Right renal pelvis (tissue), 4 donors: ENCODE results near the gene RRBP1. TPM values are rescaled to one million over a fixed set of nuclear protein-coding genes. Genes with fewer than 3 reads are reported as not detected.

Experiments
- DNase-seq, 4 donors: peaks; one replicate each; pipeline ENCODE4 v3.0.0-alpha.2; 2013; ENCODE audit warnings: low read depth in 4 of 4, low spot score in 3 of 4, missing footprints in 1 of 4
- polyA plus RNA-seq, 4 donors: library from polyadenylated mRNA; unstranded; fragments of 120-200 nt; gene quantifications; one replicate each; pipeline ENCODE4 v1.2.1, GENCODE V29; 2013; ENCODE audit not compliant: insufficient read length in 4 of 4

The RRBP1 gene
- polyA plus RNA-seq, 4 donors = 126 to 140 (median 132) TPM

DNA sequence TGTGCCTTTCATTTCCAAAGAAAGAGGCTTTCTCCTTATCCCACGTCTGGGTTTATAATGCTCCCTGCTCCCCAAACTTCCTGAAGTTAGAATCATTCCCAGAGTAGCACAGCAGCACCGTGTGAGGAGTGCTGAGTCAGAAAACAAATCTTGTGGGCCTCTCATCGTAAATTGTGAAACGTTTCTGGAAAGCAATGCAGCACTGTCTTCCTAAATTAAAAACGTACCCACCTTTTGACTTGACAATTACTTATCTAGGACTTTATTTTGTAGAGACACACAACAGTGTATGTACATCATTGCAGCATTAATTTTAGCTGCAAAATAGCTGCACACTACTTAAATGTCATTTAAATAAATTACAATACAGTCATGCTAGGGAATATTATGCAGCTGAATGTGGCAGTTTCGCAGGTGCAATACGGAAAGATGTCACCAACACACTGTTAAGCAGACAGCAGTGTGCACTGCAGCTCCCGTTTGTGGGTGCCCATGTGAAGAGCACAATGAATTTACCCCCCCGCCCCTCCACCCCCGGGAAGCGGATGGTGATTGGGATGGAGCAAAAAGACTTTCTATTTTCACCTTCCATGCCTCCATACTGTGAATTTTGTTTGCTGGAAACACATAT lies 30.8 kb downstream of the RRBP1 start:
- no peak for DNase-seq

DNA sequence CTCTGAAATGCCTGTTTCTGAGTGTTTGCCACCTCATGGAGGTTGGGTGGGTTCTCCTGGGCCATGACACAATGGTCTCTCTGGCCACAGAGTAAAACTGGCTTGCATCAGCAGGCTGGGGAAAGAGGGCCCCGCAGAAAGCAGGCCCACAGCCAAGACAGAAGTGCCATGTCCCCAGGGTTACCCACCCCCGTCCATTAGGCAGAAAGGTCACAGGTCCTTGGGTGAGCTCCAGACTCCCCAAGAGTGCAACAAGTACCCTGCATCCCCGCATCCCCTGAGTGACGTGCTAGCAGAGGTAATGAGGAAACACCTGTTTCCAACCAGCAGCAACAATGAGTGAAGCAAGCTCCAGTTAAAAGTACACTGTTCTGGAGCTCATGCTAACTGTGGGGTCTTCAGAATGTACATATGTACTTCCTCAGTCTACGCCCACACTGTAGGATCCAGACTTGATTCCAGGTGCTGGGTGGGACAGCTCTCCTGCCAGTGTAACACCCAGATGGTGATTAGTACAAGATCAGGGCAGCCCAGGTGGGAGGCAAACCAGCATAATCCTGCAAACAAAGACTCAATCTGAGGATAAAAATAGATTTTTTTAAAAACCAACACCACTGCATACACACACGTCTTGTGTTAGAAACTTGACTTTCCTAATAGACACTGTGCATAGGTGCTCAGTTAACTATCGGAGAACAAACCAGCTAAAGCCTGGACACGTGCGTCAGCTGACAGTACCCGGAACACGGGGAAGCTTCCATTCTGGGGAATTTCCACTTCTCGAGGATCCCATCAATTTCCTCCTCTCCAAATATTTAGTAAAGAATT lies 31.5 kb downstream of the RRBP1 start:
- no peak for DNase-seq

DNA sequence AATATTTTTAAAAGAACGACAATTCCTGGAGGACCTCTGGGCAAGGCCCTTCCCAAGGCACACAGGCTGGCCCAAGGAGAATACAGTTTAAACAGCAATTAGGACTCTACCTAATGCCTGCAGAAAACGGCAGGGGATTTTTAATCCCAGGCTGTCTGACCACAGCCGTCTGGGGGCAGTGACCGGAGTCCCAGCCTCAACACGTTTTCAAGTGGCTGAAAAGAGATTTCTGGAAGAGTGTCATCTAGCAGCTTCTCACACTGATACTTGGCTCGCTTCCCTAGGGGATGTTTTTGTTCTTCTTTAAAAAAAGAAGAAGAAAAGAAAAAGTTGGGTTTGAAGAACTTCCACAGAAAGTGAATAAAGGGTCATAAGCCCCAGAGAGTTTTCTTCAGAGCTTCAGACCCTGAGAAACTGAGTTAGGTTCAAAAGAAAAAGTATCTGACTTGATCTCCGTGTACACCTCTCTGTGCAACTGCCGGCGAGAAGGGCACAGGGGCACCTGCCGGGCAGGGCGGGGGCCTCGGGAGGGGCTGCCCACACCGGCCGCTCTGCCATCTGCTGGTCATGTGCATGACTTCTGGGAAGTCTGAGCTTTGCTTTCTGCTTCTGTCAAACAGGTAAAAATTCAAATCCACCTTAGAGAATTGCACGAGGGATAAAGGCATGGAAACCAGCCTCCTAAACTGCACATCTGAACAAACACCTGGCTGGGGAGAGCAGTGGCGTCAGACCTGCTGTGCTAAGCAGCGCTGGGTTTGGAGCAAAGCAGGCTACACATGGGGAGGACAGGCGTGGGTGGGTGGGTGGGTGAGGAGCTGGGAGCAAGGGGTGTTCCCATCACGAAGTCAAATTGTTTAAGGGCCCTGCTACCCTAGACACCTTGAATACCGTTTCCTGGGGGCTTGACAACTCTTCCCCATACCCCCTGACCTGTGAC lies 33.0 kb downstream of the RRBP1 start:
- DNase-seq = no peak

DNA sequence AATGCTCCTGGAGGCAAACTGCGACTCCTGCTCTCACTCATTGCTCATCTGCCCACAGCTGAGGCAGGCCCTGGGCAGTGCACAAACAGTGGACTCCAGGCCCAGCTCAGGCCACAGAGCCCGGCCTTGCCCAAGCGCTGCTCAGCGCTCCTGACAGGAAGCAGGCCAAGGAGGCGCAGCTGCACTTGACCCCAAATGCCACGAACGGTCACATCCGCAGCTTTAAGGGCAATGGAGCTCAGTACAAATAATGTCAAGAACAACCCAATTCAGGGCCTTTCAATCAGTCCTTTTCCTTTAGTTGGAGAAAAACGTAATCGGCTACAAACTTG lies 33.8 kb downstream of the RRBP1 start:
- DNase-seq = no peak

DNA sequence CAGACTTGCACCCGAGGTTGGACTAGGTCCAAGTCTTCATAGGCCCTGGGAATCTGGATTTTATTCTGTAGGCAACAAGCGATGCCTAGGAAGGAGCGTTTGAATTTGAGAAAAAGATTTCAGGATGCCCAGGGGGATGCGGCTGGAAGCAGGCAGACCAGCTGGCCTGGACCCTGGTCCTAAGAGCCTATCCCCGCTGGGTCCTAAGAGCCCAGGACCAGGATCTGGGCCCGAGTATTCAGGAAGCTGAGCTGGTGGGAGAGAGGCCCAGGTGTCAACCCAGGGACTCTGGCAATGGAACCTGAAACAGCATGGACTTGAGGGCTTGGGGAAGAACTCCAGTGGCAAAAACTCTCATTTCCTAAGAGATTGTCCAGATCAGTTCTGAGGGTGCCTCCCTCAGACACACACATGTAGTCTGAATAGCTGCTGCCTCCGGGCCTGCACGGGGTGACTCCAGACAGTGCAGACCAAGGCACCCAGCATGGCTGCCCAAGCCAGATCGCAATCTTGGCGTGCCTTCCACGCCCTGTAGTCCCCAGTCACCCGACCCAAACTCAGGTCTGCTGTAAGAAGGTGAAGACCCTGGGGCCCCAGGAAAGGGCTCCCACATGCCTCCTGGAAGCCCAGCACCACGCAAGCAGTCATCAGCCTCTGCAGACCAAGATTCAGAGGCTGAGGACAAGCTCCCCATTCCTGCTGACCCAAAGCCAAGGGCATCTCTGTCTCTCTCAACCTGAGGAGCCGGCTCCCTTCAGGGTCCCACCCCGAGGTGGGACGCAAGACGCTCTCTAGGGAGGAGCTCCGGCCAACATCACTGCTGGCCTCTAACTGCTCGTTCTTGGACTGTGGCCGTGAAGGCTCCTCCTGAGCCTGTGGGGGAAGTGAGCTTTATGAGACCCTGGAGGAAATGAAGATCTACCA lies 34.4 kb downstream of the RRBP1 start:
- no peak for DNase-seq

DNA sequence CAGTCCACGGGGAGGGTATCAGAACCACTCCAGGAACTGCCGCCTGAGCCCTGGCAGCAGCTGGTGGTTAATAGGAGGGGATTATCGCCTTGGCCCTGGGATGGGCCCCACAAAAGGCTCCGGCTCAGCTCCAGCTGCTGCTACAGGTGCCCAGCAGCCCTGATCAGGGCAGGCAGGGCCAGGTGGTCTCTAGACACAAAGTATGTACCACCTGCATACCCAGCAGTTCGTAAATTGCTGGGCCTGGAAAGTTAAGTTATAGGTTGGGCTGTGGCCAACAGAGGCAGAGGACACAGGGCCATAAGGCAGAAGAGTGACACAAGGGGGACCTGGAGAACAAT lies 35.1 kb downstream of the RRBP1 start:
- DNase-seq = no peak

DNA sequence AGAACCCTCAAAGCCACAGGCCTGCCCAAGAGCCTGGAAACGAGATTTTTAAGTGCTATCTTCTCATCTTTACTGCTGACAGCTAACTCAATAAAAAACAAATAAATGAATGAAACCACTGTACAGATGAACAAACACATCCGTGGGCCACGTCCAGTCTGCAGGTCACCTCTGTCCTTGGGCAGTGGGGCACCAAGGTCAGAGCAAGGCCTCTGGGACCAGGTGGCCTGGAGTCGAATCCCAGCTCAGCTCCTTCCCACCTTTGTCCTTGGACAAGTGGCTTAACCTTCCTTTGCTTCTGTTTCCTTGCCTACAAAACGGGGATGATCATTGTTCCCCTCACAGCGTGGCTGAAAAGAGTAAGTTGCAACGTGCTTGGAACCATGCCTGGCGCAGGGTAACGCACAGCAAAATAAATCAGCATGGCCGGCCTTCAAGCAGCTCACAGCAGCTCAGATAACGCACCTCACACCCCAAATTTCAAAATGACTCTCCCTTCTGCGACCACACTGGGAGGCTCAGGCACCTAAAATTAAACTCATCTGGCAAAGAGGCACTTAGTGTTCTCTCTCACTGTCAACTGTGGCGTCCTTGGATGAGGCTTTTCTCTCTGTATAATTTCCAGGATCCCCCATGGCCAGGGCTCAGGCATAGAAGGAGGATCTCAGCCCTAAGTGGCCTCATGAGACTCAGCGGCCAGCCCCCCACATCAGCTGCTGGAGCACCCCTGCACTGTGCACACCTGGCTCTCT lies 35.7 kb downstream of the RRBP1 start:
- no peak for DNase-seq

DNA sequence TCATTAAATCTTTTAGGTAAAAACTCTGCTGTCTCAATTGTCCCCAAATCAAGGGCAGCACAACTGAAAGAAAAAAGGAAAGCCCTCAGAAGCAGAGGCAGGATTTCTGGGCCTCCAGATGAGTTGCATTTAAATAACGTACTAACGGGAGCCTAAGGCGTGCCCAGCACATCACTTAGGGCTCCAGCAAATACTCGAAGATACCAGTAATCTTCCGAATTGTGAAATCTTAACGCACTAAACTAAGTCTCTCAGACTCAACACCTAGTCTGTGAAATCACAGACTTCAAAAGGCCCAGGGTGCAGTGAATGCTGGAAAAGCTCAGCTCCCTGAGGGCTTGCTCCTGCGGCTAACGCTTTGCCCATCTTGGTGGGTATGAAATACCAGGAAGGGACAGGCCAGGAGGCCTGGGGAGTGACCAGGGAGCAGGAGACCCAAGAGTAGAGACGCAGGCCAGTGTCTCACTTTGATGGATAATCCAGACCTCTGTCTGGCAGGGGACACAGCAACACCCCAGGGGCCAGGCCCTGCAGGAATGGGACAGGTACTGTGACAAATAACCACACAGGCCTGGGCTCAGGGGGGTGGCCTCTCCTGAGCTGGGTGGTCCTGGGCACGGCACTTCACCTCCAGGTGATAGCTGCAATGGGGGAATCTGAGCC lies 36.4 kb downstream of the RRBP1 start:
- no peak for DNase-seq

DNA sequence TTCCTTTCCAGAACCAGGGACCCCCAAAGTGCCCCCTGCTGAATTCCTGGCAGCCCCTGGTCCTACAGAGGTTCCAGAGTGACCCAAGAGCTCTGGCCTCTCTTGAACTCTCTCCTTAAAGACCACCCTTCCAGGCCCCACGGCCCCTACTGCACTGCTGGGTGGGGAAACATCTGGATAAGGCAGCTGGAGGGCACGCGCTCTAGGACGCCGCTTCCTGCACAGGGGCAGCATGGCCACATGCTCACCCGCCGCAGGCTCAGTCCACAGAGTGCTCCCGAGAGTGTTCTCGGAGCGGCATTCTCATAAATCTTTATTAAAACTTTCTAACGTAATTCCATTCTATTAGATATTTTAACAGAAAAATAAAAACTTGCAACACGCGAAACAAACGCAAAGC lies 37.0 kb downstream of the RRBP1 start:
- no peak for DNase-seq

DNA sequence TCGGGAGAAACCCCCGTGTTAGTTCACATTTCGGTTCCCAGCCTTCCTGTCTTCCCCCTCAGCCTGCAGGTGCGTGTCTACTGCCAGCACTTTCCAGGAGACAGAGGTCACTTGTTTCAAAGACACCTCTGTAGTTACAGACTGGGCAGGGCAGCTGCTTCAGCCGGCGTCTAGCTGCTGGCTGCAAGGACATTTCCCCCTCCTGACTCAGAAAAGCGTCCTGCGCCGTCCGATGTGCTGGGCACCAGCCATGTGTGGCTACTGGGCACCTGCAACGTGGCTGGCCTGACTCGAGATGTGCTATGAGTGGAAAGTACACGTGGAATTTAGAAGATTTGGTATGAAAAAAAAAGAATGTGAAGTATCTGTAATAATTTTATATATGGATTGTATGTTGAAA lies 37.6 kb downstream of the RRBP1 start:
- DNase-seq = no peak

DNA sequence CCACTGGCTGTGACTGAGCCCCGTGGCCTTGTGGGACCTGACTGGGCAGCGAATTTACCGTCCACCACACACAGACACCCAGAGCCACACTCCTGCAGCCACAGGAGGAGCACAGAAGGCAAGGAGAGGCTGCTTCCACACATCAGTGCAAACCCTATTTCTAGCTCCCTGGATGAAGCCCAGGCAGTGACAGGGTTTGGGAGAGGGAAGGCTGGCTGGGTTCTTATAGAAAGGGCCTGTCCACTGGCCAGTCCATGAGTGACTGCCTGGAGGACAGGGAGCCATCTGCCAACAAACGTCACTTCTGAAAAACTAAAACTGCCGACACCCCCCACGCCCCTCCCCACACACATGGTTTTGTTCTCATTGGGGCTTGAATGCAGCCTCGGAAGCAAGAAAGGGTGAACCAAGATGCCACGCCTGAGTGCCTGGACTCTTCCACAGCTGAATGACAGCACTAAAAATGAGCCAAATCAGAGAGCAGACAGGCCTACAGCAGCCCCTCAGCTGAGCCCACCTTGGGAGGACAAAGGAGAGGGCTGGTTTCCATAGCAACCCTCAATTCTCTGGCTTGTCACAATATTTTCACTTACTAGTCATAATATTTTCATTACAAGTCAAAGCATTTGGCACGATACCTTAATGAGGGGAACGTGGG lies 38.4 kb downstream of the RRBP1 start:
- no peak for DNase-seq

DNA sequence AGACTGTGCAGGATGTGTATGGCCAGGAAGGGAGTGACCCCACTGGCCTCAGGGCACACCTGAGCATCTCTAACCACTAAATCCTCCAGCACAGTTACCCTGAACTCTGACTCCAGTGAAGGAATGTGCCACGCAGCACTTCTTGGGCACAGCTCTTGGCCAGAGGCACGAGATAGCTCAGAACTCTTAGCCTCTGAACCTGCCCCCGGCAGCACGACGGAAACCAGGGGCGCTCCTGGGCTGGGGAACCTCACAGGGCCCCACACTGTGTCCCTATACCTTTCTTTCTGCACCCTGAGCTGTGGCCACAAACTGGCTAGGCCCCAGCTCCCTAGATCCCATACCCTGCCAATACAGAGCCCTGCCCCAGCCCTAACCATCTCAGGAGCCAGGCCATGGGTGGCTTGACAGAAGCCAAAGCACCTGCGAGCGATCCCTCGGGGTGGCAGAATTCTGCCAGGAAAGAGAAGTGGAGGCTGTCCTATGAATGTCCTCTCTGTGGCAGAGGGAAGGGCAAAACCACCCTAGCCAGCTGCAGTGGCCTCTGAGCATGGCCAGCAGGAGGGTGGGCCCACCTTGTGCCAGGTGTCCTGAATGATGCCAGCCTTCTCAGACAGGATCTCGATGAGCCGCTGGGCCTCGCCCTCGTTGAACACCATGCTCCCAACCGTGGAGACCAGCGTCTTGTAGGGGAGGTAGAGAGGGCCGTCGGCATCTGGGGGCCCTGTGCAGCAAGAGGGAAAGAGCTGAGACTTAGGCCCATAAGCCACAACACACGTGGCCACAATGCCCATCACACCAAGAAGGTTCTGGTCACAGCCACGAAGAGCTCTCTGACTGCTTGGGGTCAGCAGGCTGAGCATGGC lies 39.4 kb downstream of the RRBP1 start:
- no peak for DNase-seq

DNA sequence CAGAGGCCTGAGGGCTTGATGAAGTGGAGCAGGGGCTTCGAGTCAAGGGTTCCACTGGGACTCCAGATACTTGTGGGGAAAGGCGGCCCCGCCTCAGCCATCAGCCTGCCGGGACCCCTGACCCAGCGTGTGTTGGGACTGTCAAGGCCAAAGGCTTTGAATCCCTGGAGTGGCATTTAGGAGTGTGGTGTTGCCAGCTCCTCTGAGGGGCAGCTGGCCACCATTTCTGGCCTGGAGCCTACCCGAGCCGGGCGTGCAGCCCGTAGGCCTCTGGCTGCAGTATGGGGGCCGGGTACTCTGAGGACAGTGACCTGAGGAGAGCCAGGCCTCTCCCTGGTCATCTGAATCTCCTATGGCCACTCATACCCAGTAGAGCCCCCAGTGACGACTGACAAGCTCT lies 40.0 kb downstream of the RRBP1 start:
- DNase-seq = no peak

DNA sequence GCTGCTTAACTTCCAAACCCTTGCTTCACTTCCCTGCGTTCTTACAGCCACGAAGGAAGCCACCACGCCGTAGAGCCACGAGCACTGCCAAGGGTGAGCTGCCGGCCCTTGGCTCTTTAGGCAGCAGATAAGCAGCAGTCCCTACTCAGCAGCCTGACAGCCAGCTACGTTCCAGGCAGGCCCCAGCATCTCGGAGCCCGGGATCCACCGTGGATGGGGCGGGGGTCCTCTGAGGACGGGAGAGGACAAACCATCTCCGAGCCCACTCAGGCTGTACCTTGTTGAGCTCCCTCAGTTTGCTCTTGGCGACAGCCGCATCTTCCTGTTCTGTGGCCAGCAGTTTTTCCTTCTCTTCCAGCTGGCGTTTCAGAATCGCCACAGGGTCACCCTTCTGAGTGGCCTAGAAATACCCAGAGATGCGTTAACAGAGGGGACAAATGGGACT lies 40.5 kb downstream of the RRBP1 start:
- no peak for DNase-seq

DNA sequence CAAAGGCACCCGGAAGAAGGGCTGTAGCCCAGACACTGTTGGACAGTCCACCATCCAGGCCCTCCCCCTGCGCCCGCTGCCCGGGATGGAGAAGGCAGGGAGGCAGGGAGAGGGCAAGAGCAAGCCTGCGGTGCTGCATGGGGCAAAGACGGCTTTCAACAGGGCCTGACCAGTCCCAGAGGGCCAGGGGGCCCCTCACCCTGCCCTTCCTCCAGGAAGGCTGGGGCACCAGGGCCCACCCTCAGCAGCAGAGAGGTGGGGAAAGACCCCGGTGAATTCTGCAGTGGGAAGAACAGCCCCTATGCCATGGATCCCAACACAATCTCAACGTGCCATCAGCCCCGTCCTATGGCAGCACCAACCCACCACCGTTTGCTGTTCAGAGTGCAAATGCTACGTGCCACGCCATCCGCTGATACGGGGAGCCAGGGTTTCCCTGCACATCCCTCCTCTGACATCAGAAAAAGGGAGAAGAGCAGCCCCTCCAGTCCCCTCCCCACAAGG lies 41.1 kb downstream of the RRBP1 start:
- no peak for DNase-seq

DNA sequence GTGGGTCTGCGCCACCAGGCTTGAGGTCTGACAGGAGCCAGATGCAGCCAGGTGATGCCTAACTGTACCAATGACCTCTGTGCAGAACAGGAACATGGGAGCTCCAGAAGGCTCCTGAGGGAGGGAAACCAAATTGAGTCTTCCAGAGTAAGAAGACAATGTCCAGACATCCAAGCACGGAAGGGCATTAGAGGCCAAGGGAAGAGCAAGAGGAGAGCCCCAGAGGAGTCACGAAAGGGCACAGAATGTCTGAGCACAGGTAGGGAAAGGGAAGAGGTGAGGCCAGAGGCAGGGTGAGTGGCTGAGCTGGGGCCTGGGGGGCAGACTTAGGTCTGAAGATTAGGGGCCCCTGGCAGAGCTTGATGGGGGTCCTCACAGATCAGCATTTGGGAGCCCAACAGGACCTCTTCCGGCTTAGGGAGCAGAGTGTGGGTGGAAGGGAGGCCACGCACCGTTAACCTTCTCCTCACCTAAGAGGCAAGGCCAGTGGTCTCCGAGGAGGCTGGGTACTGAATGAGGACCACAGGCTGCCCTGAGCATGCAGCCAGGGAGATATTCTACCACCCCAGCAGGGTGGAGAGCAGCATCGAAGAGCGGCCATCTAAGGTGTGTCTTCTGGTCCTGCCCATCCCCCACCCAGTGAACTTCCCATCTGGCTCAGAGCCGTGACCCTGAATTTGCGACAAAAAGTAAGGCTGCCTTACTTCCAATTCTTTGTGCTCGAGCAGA lies 41.7 kb downstream of the RRBP1 start:
- DNase-seq = no peak
